ENCODE results near the gene KCTD18. TPM values are rescaled to one million over a fixed set of nuclear protein-coding genes. Genes with fewer than 3 reads are reported as not detected.

Gene KCTD18
- total and polyA plus RNA-seq, 10 of the 15 experiments (the other 5 are each of a cell fraction or from before 2014, with no cell fraction given) = 1.4 to 16.9 (median 12.5) TPM

DNA sequence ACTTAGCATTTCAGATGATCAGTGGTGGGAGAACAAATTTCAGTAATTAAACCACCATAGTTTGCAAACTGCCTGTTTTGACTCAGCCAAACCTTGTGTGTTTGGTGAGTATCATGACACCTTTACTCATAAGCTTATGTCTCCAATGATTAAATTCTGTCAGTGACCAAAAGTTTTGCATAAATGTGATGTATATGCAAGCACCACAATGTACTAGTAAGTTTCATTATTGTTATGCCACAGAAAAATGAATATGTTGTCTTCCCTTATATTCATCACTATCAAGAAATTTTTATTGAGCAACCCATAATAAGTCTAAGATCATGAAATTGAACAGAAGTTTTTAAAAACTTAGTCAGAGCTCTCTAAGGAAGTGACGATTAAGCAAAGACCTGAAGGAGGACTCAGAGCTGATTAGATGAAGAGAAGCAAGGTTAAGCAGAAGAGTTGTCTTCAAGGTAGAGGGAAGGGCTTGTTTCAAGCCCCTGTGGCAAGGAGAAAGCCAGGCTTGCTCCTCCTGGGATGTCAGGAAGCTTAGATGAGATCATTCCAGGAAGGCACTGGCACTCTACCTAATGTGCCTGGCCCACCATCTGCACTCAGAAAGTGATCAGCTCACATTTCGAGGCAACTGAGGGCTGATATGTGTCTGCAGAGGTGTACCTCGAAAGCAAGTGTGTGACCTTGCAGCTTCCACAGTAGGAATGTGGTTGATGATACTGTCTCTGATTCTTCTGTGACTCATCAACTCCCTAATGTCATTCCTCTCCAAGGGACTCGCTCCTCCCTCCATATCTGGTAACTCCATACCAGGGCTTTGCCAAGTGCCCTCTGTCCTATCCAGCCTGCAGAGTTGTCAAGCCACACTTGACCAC, 54.7 kb downstream of the KCTD18 start (continued):
- TF ChIP-seq PKNOX1 (IDR thresholded peaks at IDR 0.05) (peak; percentile 61; the same call in 1 of the 2 replicates), NFXL1 (IDR thresholded peaks at IDR 0.05; ENCODE audit: borderline replicate concordance) (no peak), SP1 (IDR thresholded peaks at IDR 0.05; ENCODE audit: low read depth, low read length) (no peak), IKZF1 (conservative IDR thresholded peaks at IDR 0.05) (peak; percentile 31; the same call in 1 of the 2 replicates), ETV6 (conservative IDR thresholded peaks at IDR 0.05 in 1 of 2, IDR thresholded peaks at IDR 0.05 in 1 of 2; ENCODE audit: borderline replicate concordance in 1 of 2, low read depth in 1 of 2) (peak in 1 of 2 experiments; percentile 40; a peak in 1 of 4 replicates), NFIC (IDR thresholded peaks at IDR 0.05; ENCODE audit: low read depth, low read length) (peak; percentile 86; the same call in 1 of the 2 replicates), SUZ12 (IDR thresholded peaks at IDR 0.05; ENCODE audit: unreplicated experiment) (no peak), E2F4 (IDR thresholded peaks at IDR 0.05; ENCODE audit: low read depth, low read length) (no peak), BRCA1 (IDR thresholded peaks at IDR 0.05; ENCODE audit: low read depth, low read length) (no peak), ASH2L (IDR thresholded peaks at IDR 0.05; ENCODE audit: borderline replicate concordance, low read depth) (no peak), TCF7 (IDR thresholded peaks at IDR 0.05; ENCODE audit: borderline replicate concordance) (no peak), BHLHE40 (IDR thresholded peaks at IDR 0.05; ENCODE audit: borderline replicate concordance in 1 of 2, low read depth in 2 of 2, low read length in 1 of 2) (peak; percentile 55 to 76; a peak in 3 of 4 replicates)
- TF ChIP-seq, protein P1, sequence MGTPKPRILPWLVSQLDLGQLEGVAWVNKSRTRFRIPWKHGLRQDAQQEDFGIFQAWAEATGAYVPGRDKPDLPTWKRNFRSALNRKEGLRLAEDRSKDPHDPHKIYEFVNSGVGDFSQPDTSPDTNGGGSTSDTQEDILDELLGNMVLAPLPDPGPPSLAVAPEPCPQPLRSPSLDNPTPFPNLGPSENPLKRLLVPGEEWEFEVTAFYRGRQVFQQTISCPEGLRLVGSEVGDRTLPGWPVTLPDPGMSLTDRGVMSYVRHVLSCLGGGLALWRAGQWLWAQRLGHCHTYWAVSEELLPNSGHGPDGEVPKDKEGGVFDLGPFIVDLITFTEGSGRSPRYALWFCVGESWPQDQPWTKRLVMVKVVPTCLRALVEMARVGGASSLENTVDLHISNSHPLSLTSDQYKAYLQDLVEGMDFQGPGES (IDR thresholded peaks at IDR 0.05) = no peak
- TF ChIP-seq, protein P2, sequence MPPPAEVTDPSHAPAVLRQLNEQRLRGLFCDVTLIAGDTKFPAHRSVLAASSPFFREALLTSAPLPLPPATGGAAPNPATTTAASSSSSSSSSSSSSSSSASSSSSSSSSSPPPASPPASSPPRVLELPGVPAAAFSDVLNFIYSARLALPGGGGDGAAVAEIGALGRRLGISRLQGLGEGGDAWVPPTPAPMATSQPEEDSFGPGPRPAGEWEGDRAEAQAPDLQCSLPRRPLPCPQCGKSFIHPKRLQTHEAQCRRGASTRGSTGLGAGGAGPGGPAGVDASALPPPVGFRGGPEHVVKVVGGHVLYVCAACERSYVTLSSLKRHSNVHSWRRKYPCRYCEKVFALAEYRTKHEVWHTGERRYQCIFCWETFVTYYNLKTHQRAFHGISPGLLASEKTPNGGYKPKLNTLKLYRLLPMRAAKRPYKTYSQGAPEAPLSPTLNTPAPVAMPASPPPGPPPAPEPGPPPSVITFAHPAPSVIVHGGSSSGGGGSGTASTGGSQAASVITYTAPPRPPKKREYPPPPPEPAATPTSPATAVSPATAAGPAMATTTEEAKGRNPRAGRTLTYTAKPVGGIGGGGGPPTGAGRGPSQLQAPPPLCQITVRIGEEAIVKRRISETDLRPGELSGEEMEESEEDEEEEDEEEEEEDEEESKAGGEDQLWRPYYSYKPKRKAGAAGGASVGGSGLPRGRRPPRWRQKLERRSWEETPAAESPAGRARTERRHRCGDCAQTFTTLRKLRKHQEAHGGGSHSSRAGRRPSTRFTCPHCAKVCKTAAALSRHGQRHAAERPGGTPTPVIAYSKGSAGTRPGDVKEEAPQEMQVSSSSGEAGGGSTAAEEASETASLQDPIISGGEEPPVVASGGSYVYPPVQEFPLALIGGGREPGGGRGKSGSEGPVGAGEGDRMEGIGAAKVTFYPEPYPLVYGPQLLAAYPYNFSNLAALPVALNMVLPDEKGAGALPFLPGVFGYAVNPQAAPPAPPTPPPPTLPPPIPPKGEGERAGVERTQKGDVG (CRISPR knock-in tag; IDR thresholded peaks at IDR 0.05) = no peak
- TF ChIP-seq, protein P3, sequence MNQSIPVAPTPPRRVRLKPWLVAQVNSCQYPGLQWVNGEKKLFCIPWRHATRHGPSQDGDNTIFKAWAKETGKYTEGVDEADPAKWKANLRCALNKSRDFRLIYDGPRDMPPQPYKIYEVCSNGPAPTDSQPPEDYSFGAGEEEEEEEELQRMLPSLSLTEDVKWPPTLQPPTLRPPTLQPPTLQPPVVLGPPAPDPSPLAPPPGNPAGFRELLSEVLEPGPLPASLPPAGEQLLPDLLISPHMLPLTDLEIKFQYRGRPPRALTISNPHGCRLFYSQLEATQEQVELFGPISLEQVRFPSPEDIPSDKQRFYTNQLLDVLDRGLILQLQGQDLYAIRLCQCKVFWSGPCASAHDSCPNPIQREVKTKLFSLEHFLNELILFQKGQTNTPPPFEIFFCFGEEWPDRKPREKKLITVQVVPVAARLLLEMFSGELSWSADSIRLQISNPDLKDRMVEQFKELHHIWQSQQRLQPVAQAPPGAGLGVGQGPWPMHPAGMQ (IDR thresholded peaks at IDR 0.05; ENCODE audit: borderline replicate concordance) = no peak
- TF ChIP-seq, protein P4, sequence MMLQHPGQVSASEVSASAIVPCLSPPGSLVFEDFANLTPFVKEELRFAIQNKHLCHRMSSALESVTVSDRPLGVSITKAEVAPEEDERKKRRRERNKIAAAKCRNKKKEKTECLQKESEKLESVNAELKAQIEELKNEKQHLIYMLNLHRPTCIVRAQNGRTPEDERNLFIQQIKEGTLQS (IDR thresholded peaks at IDR 0.05; ENCODE audit: borderline replicate concordance, extremely low read depth, low read depth, low read length) = no peak
- TF ChIP-seq, protein P5, sequence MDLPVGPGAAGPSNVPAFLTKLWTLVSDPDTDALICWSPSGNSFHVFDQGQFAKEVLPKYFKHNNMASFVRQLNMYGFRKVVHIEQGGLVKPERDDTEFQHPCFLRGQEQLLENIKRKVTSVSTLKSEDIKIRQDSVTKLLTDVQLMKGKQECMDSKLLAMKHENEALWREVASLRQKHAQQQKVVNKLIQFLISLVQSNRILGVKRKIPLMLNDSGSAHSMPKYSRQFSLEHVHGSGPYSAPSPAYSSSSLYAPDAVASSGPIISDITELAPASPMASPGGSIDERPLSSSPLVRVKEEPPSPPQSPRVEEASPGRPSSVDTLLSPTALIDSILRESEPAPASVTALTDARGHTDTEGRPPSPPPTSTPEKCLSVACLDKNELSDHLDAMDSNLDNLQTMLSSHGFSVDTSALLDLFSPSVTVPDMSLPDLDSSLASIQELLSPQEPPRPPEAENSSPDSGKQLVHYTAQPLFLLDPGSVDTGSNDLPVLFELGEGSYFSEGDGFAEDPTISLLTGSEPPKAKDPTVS (IDR thresholded peaks at IDR 0.05; ENCODE audit: low read depth, low read length) = no peak
